HepG2 (cell line): ENCODE data around the gene FUCA2. TPM values are rescaled to one million over a fixed set of nuclear protein-coding genes. Genes with fewer than 3 reads are reported as not detected.

Source experiments
- ARHGAP35 ChIP-seq: sonication (generic); formaldehyde crosslinking; IDR thresholded peaks from 2 replicates; pipeline ENCODE4 v1.9.0; 2022; ENCODE audit warnings: mild to moderate bottlenecking, inconsistent platforms, moderate library complexity, missing genetic modification reagents, borderline replicate concordance
- FOSL1 ChIP-seq: sonication (generic); formaldehyde crosslinking; IDR thresholded peaks from 2 replicates; pipeline ENCODE4 v1.9.0; 2021; ENCODE audit warnings: missing genetic modification reagents, borderline replicate concordance
- GFI1 ChIP-seq: sonication (generic); formaldehyde crosslinking; IDR thresholded peaks from 2 replicates; pipeline ENCODE4 v1.5.0; 2020; ENCODE audit warnings: missing genetic modification reagents, mild to moderate bottlenecking, borderline replicate concordance
- JARID2 ChIP-seq: sonication (generic); formaldehyde crosslinking; IDR thresholded peaks from 2 replicates; pipeline ENCODE4 v1.8.1; 2023; ENCODE audit warnings: missing genetic modification reagents, inconsistent platforms; ENCODE audit not compliant: insufficient replicate concordance
- MXD4 ChIP-seq: IDR thresholded peaks from 2 replicates; pipeline ENCODE4 v1.6.1; 2016; ENCODE audit warnings: mild to moderate bottlenecking, missing biosample characterization, missing genetic modification reagents
- NFKB2 ChIP-seq: sonication (generic); formaldehyde crosslinking; IDR thresholded peaks from 2 replicates; pipeline ENCODE4 v1.4.0; 2020; ENCODE audit warnings: missing genetic modification reagents, borderline replicate concordance
- SRSF4 ChIP-seq: fragments of 200-400 bp; formaldehyde crosslinking; IDR thresholded peaks from one replicate; pipeline ENCODE4 v1.6.1; 2018; ENCODE audit warnings: mild to moderate bottlenecking, low read depth, low read length, moderate library complexity; ENCODE audit not compliant: poor library complexity, severe bottlenecking
- SYNCRIP ChIP-seq: fragments of 200-400 bp; formaldehyde crosslinking; IDR thresholded peaks from 2 replicates; pipeline ENCODE4 v1.6.1; 2018; ENCODE audit warnings: mild to moderate bottlenecking, low read depth, low read length; ENCODE audit not compliant: insufficient read depth
- TBX3 ChIP-seq: fragments of 450-650 bp; IDR thresholded peaks from 2 replicates; pipeline ENCODE4 v1.6.1; 2017; ENCODE audit warnings: antibody characterized with exemption, mild to moderate bottlenecking, inconsistent platforms, borderline replicate concordance
- ZNF607 ChIP-seq: sonication (generic); formaldehyde crosslinking; IDR thresholded peaks from 2 replicates; pipeline ENCODE4 v1.5.1; 2020; ENCODE audit warnings: missing genetic modification reagents, mild to moderate bottlenecking, borderline replicate concordance
- ZNF709 ChIP-seq: sonication (generic); formaldehyde crosslinking; IDR thresholded peaks from 2 replicates; pipeline ENCODE4 v1.5.0; 2020; ENCODE audit warnings: mild to moderate bottlenecking, missing genetic modification reagents
- ZNF776 ChIP-seq: sonication (generic); formaldehyde crosslinking; IDR thresholded peaks from 2 replicates; pipeline ENCODE4 v1.4.0; 2020; ENCODE audit warnings: mild to moderate bottlenecking, missing genetic modification reagents
- polyA plus RNA-seq, 8 experiments: library from polyadenylated mRNA; depleted of rRNA in 3 of 8; stranded (reverse) in 7 of 8; unstranded in 1 of 8; fragments of >200 nt; fragmentation: Illumina TruSeq in 4 of 8; extraction: Trizol in 4 of 8; gene quantifications; 2 replicates each; pipeline versions ENCODE4 v1.2.1 to v1.2.3, GENCODE V29; 2011 to 2016; ENCODE audit warnings: low read depth in 4 of 8, missing spikeins in 1 of 8, mixed read lengths in 1 of 8; ENCODE audit not compliant: insufficient read depth in 1 of 8
- total RNA-seq, 5 experiments: library from RNA; depleted of rRNA; stranded (reverse); fragments of >200 nt; fragmentation: Illumina TruSeq; extraction: Trizol; gene quantifications; 2 replicates each; pipeline ENCODE4 v1.2.3, GENCODE V29; 2016; ENCODE audit warnings: low read depth in 1 of 5
- TF ChIP-seq, protein P1 (sequence below): sonication (generic); formaldehyde crosslinking; IDR thresholded peaks from 2 replicates; pipeline ENCODE4 v1.4.0; 2020; ENCODE audit warnings: missing genetic modification reagents, mild to moderate bottlenecking, borderline replicate concordance
- TF ChIP-seq, protein P2 (sequence below): sonication (generic); formaldehyde crosslinking; IDR thresholded peaks from 2 replicates; pipeline ENCODE4 v1.8.1; 2023; ENCODE audit warnings: mild to moderate bottlenecking, moderate library complexity, missing genetic modification reagents
- TF ChIP-seq, protein P3 (sequence below): sonication (generic); formaldehyde crosslinking; IDR thresholded peaks from 2 replicates; pipeline ENCODE4 v1.5.0; 2020; ENCODE audit warnings: missing genetic modification reagents
- TF ChIP-seq, protein P4 (sequence below): sonication (generic); formaldehyde crosslinking; IDR thresholded peaks from 2 replicates; pipeline ENCODE4 v1.8.1; 2023; ENCODE audit warnings: missing genetic modification reagents, inconsistent platforms, borderline replicate concordance
- TF ChIP-seq, protein P5 (sequence below): sonication (generic); formaldehyde crosslinking; IDR thresholded peaks from 2 replicates; pipeline ENCODE4 v1.5.1; 2020; ENCODE audit warnings: mild to moderate bottlenecking, missing genetic modification reagents, moderate library complexity

Gene FUCA2
- total and polyA plus RNA-seq, 2 of the 13 experiments (the other 11 are each of a cell fraction or from before 2014, with no cell fraction given), result 87.4 to 144 TPM

DNA sequence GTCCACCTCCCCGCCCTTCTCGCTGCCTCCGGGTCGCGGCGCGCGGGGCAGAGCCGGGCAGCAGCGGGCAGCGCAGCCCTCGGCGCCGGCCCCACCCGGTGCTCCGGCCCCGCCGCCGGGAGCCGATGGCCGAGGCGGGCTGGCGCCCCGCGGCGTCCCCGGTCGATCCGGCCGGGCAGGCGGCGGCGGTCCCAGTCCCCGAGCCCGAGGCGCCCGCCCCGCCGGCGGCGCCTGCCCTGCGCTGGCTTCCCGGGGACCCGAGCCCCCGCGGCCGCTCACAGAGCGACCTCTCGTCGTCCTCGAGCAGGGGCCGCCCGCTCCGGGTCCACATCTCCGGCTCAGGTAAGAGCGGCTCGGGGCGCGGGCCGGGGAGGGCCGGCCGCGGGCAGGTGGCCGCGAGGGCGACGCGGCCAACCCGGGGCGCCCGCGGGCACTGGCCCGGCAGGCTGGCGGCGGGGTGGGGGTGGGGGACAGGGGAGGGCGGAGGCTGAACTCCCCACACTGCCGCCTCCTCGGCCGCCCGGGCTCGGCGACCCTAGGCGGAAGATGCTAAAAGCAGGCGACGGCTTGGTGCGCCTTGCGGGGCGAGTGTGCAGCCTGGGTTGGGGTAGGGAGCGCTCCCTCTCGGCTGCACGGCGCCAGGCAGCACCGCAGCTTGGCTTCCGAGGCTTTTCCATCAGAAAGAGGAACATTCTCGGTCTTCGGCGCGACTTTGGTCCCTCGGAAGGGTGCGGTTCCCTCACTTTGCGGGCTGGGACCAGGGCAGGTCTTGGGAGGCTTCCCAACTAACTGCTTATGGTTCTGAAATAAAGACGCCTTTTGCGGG is 25.6 kb upstream of the FUCA2 start (continued):
- TF ChIP-seq, protein P1, sequence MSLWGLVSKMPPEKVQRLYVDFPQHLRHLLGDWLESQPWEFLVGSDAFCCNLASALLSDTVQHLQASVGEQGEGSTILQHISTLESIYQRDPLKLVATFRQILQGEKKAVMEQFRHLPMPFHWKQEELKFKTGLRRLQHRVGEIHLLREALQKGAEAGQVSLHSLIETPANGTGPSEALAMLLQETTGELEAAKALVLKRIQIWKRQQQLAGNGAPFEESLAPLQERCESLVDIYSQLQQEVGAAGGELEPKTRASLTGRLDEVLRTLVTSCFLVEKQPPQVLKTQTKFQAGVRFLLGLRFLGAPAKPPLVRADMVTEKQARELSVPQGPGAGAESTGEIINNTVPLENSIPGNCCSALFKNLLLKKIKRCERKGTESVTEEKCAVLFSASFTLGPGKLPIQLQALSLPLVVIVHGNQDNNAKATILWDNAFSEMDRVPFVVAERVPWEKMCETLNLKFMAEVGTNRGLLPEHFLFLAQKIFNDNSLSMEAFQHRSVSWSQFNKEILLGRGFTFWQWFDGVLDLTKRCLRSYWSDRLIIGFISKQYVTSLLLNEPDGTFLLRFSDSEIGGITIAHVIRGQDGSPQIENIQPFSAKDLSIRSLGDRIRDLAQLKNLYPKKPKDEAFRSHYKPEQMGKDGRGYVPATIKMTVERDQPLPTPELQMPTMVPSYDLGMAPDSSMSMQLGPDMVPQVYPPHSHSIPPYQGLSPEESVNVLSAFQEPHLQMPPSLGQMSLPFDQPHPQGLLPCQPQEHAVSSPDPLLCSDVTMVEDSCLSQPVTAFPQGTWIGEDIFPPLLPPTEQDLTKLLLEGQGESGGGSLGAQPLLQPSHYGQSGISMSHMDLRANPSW, result no peak
- TF ChIP-seq, protein P2, sequence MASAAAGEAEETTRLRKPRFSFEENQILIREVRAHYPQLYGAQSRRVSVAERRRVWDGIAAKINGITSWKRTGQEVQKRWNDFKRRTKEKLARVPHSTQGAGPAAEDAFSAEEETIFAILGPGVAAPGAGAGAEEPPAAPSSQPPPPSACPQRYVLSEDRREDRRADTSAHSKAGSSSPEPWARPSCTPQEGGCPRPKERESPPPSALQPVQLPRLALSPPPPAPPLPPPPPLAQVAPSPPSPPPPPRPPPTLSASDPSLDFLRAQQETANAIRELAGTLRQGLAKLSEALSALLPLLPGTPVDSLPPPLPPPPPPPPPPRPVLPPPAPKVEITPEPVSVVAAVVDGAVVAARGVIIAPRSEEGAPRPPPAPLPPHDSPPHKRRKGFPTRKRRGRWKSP (CRISPR knock-in tag), result peak; percentile 26; the same call in 1 of the 2 replicates
- no peak for TF ChIP-seq ZNF709
- TF ChIP-seq SRSF4, result no peak
- TF ChIP-seq NFKB2 (CRISPR knock-in tag), result peak; percentile 45; the same call in 1 of the 2 replicates
- no peak for TF ChIP-seq MXD4 (CRISPR knock-in tag)
- TF ChIP-seq JARID2 (CRISPR knock-in tag), result no peak
- no peak for TF ChIP-seq FOSL1 (CRISPR knock-in tag)
- no peak for TF ChIP-seq ZNF776 (CRISPR knock-in tag)
- TF ChIP-seq, protein P3, sequence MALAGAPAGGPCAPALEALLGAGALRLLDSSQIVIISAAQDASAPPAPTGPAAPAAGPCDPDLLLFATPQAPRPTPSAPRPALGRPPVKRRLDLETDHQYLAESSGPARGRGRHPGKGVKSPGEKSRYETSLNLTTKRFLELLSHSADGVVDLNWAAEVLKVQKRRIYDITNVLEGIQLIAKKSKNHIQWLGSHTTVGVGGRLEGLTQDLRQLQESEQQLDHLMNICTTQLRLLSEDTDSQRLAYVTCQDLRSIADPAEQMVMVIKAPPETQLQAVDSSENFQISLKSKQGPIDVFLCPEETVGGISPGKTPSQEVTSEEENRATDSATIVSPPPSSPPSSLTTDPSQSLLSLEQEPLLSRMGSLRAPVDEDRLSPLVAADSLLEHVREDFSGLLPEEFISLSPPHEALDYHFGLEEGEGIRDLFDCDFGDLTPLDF (CRISPR knock-in tag), result no peak
- TF ChIP-seq TBX3, result no peak
- TF ChIP-seq GFI1, result peak; percentile 55; the same call in 1 of the 2 replicates
- TF ChIP-seq SYNCRIP, result no peak
- no peak for TF ChIP-seq ZNF607 (CRISPR knock-in tag)
- TF ChIP-seq, protein P4, sequence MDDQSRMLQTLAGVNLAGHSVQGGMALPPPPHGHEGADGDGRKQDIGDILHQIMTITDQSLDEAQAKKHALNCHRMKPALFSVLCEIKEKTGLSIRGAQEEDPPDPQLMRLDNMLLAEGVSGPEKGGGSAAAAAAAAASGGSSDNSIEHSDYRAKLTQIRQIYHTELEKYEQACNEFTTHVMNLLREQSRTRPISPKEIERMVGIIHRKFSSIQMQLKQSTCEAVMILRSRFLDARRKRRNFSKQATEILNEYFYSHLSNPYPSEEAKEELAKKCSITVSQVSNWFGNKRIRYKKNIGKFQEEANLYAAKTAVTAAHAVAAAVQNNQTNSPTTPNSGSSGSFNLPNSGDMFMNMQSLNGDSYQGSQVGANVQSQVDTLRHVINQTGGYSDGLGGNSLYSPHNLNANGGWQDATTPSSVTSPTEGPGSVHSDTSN (CRISPR knock-in tag), result no peak
- TF ChIP-seq, protein P5, sequence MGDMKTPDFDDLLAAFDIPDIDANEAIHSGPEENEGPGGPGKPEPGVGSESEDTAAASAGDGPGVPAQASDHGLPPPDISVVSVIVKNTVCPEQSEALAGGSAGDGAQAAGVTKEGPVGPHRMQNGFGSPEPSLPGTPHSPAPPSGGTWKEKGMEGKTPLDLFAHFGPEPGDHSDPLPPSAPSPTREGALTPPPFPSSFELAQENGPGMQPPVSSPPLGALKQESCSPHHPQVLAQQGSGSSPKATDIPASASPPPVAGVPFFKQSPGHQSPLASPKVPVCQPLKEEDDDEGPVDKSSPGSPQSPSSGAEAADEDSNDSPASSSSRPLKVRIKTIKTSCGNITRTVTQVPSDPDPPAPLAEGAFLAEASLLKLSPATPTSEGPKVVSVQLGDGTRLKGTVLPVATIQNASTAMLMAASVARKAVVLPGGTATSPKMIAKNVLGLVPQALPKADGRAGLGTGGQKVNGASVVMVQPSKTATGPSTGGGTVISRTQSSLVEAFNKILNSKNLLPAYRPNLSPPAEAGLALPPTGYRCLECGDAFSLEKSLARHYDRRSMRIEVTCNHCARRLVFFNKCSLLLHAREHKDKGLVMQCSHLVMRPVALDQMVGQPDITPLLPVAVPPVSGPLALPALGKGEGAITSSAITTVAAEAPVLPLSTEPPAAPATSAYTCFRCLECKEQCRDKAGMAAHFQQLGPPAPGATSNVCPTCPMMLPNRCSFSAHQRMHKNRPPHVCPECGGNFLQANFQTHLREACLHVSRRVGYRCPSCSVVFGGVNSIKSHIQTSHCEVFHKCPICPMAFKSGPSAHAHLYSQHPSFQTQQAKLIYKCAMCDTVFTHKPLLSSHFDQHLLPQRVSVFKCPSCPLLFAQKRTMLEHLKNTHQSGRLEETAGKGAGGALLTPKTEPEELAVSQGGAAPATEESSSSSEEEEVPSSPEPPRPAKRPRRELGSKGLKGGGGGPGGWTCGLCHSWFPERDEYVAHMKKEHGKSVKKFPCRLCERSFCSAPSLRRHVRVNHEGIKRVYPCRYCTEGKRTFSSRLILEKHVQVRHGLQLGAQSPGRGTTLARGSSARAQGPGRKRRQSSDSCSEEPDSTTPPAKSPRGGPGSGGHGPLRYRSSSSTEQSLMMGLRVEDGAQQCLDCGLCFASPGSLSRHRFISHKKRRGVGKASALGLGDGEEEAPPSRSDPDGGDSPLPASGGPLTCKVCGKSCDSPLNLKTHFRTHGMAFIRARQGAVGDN (CRISPR knock-in tag), result peak; percentile 79
- TF ChIP-seq ARHGAP35 (CRISPR knock-in tag), result no peak
